Vagina (tissue), 2 donors: ENCODE results near the gene MCM3AP. TPM values are rescaled to one million over a fixed set of nuclear protein-coding genes. Genes with fewer than 3 reads are reported as not detected.

Experiments used
- DNase-seq, 2 donors: peaks; one replicate each; pipeline ENCODE4 v3.0.0-alpha.2; 2017; ENCODE audit errors: extremely low spot score in 2 of 2
- H3K27ac ChIP-seq: fragments of 200-600 bp; sonication (generic); one replicate; pipeline ENCODE4 v1.5.1; 2019
- H3K27me3 ChIP-seq: fragments of 200-600 bp; sonication (generic); one replicate; pipeline ENCODE4 v1.5.1; 2019
- H3K36me3 ChIP-seq, 2 donors: fragments of 200-600 bp; sonication (generic); one replicate each; pipeline ENCODE4 v1.5.1; 2017 to 2019
- H3K4me1 ChIP-seq: fragments of 200-600 bp; sonication (generic); one replicate; pipeline ENCODE4 v1.5.1; 2019
- H3K4me3 ChIP-seq, 2 donors: fragments of 200-600 bp; sonication (generic); 1 replicate in 1 of 2; 2 replicates in 1 of 2; pipeline ENCODE4 v1.5.1; 2016 to 2019
- H3K9me3 ChIP-seq: fragments of 200-600 bp; sonication (generic); one replicate; pipeline ENCODE4 v1.5.1; 2019
- CTCF ChIP-seq, 3 experiments: fragments of 450-650 bp in 2 of 3; fragments of 200-600 bp in 1 of 3; sonication (generic) in 1 of 3; IDR thresholded peaks; one replicate each; pipeline ENCODE4 v1.5.1; 2017 to 2019; ENCODE audit warnings: antibody characterized with exemption in 3 of 3, mild to moderate bottlenecking in 2 of 3, moderate library complexity in 2 of 3
- POLR2A ChIP-seq, 2 donors: fragments of 450-650 bp; IDR thresholded peaks; one replicate each; pipeline ENCODE4 v1.6.1; 2017; ENCODE audit warnings: antibody characterized with exemption in 2 of 2, mild to moderate bottlenecking in 2 of 2, moderate library complexity in 2 of 2
- POLR2AphosphoS5 ChIP-seq, 2 donors: sonication (generic); formaldehyde crosslinking; IDR thresholded peaks; one replicate each; pipeline ENCODE4 v1.9.0; 2017; ENCODE audit warnings: antibody characterized with exemption in 2 of 2, mild to moderate bottlenecking in 2 of 2, low read depth in 1 of 2; ENCODE audit not compliant: insufficient read depth in 1 of 2
- intact Hi-C: fragments of 100-400 bp; cut with DNase I; formaldehyde crosslinking; loops from one replicate; pipeline ENCODE4 v1.15.1; 2023
- total RNA-seq: library from RNA; depleted of rRNA; stranded (reverse); fragments of >200 nt; gene quantifications from one replicate; pipeline ENCODE4 v1.2.3, GENCODE V29; 2016

MCM3AP gene
- total RNA-seq, 1 donor from 2014 or later = 115 TPM

- intact Hi-C loops = no loop called here
- H3K4me1 ChIP-seq = peaks cover 63% of the 10 kb centered on the region
- H3K4me3 ChIP-seq = no peak overlapping the region
- TF ChIP-seq POLR2A (IDR thresholded peaks at IDR 0.05) (no peak), CTCF (IDR thresholded peaks at IDR 0.05) (no peak), POLR2AphosphoS5 (IDR thresholded peaks at IDR 0.05; ENCODE audit: insufficient read depth in 1 of 2, low read depth in 1 of 2) (no peak)
- no peaks in the 10 kb centered on the region for H3K9me3 ChIP-seq
- DNase-seq = no peak
- no peaks in the 10 kb centered on the region for H3K27me3 ChIP-seq
- H3K36me3 ChIP-seq = peaks cover 0 to 6% of the 10 kb centered on the region in 2 donors
- H3K27ac ChIP-seq = no peak overlapping the region
Measured at GRCh38 chr21:46187261-46187660, 98.2 kb downstream of the MCM3AP start.

GRCh38 chr21:46185716-46186115 is 99.7 kb downstream of the MCM3AP start:
- peak overlapping the region; percentile 93 for H3K27ac ChIP-seq
- TF ChIP-seq POLR2AphosphoS5 (IDR thresholded peaks at IDR 0.05; ENCODE audit: insufficient read depth in 1 of 2, low read depth in 1 of 2) = no peak
- no peak for TF ChIP-seq POLR2A (IDR thresholded peaks at IDR 0.05)
- no peak for TF ChIP-seq CTCF (IDR thresholded peaks at IDR 0.05)
- DNase-seq = no peak
- intact Hi-C loops = no loop called here
- no peaks in the 10 kb centered on the region for H3K27me3 ChIP-seq
- H3K36me3 ChIP-seq = no peaks in the 10 kb centered on the region
- no peak overlapping the region for H3K4me3 ChIP-seq
- no peaks in the 10 kb centered on the region for H3K9me3 ChIP-seq
- H3K4me1 ChIP-seq = peaks cover 53% of the 10 kb centered on the region

Other genes with a start within 250 kb of the MCM3AP start
- gene COL6A2, start 187.5 kb downstream of the MCM3AP start, total RNA-seq = 535 TPM
- not detected for gene FTCD, start 130.0 kb downstream of the MCM3AP start, total RNA-seq
- 5.2 TPM for gene SPATC1L, start 101.2 kb downstream of the MCM3AP start, total RNA-seq
- 103 TPM for gene LSS, start 56.8 kb downstream of the MCM3AP start, total RNA-seq
- gene YBEY, start 731 bp upstream of the MCM3AP start, total RNA-seq = 11.3 TPM
- gene C21orf58, start 38.3 kb upstream of the MCM3AP start, total RNA-seq = 2.9 TPM
- gene PCNT, start 38.5 kb upstream of the MCM3AP start, total RNA-seq = 35.8 TPM
- 46.2 TPM for gene DIP2A, start 173.3 kb upstream of the MCM3AP start, total RNA-seq